Measurements from ENCODE around the gene MGST3.

The MGST3 gene

DNA sequence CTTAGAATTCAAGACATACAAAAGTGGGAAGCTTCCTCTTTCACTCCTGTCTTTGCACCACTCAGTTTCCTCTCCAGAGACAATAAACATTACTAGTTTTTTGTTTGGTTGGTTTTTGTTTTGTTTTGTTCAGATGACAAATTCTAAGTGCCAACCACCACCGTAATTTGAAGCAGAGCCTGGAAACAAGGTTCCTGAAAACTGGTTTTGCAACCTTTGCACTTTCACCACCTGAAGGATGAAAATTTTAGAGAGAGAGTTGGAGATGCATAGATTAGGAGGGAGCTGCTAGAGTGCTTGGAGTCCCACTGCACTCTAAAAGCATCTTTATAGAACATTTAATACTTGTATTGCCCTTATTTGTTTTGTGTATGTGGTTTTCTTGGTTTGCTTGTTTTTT, 20.2 kb upstream of the MGST3 start:
- no peak overlapping the region for H3K4me3 ChIP-seq (ENCODE audit: low read depth, low read length)
- ChIA-PET CTCF (interaction anchor here (1.2 to 3.5 kb wide), 2 partner anchors 10 to 18 kb away, joined by 3 to 25 read pairs; no protein-coding TSS in a partner anchor), POLR2A (no interaction called here)
- no peak for DNase-seq (ENCODE audit: low read depth, low spot score)
- TF ChIP-seq, protein P1, sequence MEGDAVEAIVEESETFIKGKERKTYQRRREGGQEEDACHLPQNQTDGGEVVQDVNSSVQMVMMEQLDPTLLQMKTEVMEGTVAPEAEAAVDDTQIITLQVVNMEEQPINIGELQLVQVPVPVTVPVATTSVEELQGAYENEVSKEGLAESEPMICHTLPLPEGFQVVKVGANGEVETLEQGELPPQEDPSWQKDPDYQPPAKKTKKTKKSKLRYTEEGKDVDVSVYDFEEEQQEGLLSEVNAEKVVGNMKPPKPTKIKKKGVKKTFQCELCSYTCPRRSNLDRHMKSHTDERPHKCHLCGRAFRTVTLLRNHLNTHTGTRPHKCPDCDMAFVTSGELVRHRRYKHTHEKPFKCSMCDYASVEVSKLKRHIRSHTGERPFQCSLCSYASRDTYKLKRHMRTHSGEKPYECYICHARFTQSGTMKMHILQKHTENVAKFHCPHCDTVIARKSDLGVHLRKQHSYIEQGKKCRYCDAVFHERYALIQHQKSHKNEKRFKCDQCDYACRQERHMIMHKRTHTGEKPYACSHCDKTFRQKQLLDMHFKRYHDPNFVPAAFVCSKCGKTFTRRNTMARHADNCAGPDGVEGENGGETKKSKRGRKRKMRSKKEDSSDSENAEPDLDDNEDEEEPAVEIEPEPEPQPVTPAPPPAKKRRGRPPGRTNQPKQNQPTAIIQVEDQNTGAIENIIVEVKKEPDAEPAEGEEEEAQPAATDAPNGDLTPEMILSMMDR (IDR thresholded peaks at IDR 0.05; ENCODE audit: insufficient read depth, low read length, missing control alignments) = no peak

DNA sequence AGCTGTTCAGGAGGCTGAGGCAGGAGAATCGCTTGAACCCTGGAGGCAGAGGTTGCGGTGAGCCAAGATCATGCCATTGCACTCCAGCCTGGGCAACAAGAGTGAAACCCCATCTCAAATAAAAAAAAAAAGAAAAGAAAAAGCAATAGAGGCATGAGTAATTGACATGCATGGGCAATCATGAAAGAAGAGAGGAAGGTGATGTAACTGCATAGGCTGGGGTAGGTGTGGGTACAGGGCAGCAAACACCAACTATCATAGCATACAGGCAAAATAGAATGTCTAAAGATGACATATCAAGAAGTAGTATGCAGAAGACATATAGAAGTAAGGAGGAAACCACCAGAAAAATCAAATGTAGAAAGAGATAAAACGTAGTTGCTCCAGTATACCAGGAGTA, 19.0 kb upstream of the MGST3 start:
- POLR2A ChIA-PET = no interaction called here
- DNase-seq (ENCODE audit: low read depth, low spot score) = no peak
- CTCF ChIA-PET = no interaction called here
- no peak overlapping the region for H3K4me3 ChIP-seq (ENCODE audit: low read depth, low read length)
- TF ChIP-seq, protein P1 (IDR thresholded peaks at IDR 0.05; ENCODE audit: insufficient read depth, low read length, missing control alignments) = no peak

DNA sequence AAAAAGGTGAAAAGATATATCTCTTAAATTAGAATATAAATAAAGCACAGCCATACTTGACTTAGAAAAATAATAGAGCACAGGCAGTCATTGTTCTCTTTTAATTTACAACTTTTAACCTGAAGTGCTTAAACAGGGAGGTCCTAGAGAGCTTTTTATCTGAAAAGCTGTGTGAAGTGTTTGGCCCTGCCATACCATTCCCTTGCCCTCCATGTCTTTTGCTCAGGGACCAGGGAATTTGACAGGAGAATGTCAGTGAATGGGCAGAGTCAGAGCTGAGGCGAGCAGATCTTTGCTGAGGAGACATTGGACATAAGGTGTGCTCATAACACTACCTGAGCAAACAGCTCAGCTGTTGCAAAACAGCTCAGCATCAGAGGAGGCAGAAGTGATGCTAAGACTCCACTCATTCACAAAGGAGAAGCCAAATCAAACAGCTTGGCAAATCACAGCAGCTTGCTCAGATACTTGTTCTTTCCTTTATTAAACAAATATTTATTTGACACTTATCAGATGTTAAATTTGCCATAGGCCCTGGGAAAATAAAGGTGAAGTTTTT, 14.9 kb upstream of the MGST3 start:
- TF ChIP-seq, protein P1 (IDR thresholded peaks at IDR 0.05; ENCODE audit: insufficient read depth, low read length, missing control alignments) = no peak
- ChIA-PET CTCF (interaction anchor here (0.9 kb wide), 1 partner anchor 18 kb away, joined by 3 read pairs; no protein-coding TSS in a partner anchor), POLR2A (no interaction called here)
- DNase-seq (ENCODE audit: low read depth, low spot score) = no peak
- no peak overlapping the region for H3K4me3 ChIP-seq (ENCODE audit: low read depth, low read length)

DNA sequence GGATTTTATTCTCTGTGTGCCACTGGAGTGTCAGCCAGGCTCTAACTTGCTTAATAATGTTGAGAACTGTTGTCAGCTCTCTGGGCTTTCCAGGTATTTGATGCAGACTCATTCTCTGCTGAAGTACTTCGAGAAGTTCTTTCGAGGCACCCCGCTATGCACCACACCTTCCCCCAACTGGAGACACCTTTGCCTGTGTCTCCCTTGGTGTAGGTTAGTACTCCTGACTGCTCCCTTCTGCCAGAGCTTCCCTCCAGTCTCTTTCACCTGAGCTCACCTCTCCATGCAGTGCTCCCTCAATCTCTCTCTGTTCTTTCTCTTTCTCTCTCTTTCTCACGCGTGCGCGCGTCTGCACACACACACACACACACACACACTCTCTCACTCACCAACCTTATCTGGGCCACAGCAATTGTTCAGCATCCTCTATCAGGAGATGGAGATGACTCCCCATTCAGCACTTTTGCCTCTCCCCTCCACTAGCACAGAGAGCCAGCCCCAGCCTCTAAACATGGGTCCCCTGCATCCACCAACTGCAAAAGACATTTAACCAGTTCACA, 14.0 kb upstream of the MGST3 start:
- TF ChIP-seq, protein P1 (IDR thresholded peaks at IDR 0.05; ENCODE audit: insufficient read depth, low read length, missing control alignments) = no peak
- ChIA-PET POLR2A (no interaction called here), CTCF (interaction anchor here (0.9 kb wide), 1 partner anchor 19 kb away, joined by 3 read pairs; no protein-coding TSS in a partner anchor)
- H3K4me3 ChIP-seq (ENCODE audit: low read depth, low read length) = no peak overlapping the region
- no peak for DNase-seq (ENCODE audit: low read depth, low spot score)

DNA sequence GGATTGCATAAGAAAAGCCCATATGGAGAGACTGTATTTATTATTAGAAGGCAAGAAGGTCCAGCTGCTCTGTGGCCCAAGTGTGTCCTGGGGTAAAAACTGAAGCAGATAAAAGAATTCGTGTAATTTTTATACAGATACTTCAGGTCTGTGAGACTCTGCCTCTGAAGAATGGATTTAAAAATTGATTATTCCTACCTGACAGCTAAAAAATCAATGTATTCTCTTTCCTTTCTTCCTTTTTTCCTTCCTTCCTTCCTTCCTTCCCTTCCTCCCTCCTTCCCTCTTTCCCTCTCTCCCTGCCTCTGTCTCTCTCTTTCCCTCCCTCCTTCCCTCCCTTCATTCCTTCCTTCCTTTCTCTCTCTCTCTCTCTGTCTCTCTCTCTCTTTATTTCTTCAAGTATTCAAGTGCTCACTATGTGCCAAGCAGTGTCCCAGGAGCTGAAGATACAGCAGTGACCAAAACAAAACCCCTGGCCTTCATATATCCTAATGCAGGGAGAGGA, 11.3 kb upstream of the MGST3 start:
- CTCF ChIA-PET = no interaction called here
- no peak overlapping the region for H3K4me3 ChIP-seq (ENCODE audit: low read depth, low read length)
- DNase-seq (ENCODE audit: low read depth, low spot score) = no peak
- POLR2A ChIA-PET = no interaction called here
- TF ChIP-seq, protein P1 (IDR thresholded peaks at IDR 0.05; ENCODE audit: insufficient read depth, low read length, missing control alignments) = no peak

DNA sequence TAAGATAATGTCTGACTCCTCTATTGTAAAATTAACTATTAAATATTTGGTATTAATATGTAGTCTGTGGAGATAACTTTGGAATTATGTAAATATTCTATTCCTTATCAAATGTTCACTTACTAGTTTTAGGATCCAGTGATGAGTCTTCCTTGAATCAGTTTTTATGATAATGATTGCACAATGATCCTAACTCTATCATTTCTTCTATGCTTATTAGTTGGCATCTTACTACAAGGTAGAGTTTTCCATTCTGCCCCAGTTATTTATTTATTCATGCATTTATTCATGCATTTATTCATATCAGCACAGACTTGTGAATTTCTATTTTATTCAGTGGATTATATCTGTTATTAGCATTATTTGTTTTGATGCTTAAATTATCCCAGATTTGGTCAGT, 7.4 kb upstream of the MGST3 start:
- CTCF ChIA-PET = interaction anchor here (0.7 to 1.4 kb wide), 4 partner anchors 21 to 290 kb away, joined by 3 to 5 read pairs (median 3); partner anchors contain the start of gene ALDH9A1
- no peak for DNase-seq (ENCODE audit: low read depth, low spot score)
- POLR2A ChIA-PET = no interaction called here
- TF ChIP-seq, protein P1 (IDR thresholded peaks at IDR 0.05; ENCODE audit: insufficient read depth, low read length, missing control alignments) = no peak
- H3K4me3 ChIP-seq (ENCODE audit: low read depth, low read length) = no peak overlapping the region
